HG03520 (cell line): ENCODE measurements around the gene RELN.
"Not testable (repeated sequence)": the region's sequence is repeated elsewhere in the genome, so short reads cannot be mapped to it uniquely, and the experiment has no call there.

Experiments used
- ATAC-seq: cut with Tn5 transposase; IDR thresholded peaks from one replicate; pipeline ENCODE4 v1.9.1; 2021; ENCODE audit warnings: mild to moderate bottlenecking, moderate library complexity; ENCODE audit not compliant: unreplicated experiment

Gene RELN

GRCh38 chr7:103896826-103897225, 92.6 kb downstream of the RELN start:
- ATAC-seq: not testable (repeated sequence)

- ATAC-seq: no peak
These were observed 94.5 kb downstream of the RELN start for GRCh38 chr7:103894656-103895596.

- no peak for ATAC-seq
These were observed 96.1 kb downstream of the RELN start for GRCh38 chr7:103893350-103893749.

GRCh38 chr7:103889451-103889850, 100.0 kb downstream of the RELN start:
- no peak for ATAC-seq

GRCh38 chr7:103888603-103889153, 100.8 kb downstream of the RELN start:
- no peak for ATAC-seq

GRCh38 chr7:103887853-103888602, 101.4 kb downstream of the RELN start:
- no peak for ATAC-seq

GRCh38 chr7:103887050-103887449, 102.4 kb downstream of the RELN start:
- no peak for ATAC-seq

- no peak for ATAC-seq
These were observed 109.4 kb downstream of the RELN start for GRCh38 chr7:103879928-103880600.

GRCh38 chr7:103879411-103879810, 110.0 kb downstream of the RELN start:
- ATAC-seq: no peak

GRCh38 chr7:103877565-103877964, 111.9 kb downstream of the RELN start:
- no peak for ATAC-seq

- ATAC-seq: no peak
These were observed 113.7 kb downstream of the RELN start for GRCh38 chr7:103875718-103876117.

GRCh38 chr7:103871473-103871872, 118.0 kb downstream of the RELN start:
- no peak for ATAC-seq

GRCh38 chr7:103870664-103871063, 118.8 kb downstream of the RELN start:
- ATAC-seq: no peak

- no peak for ATAC-seq
These were observed 121.6 kb downstream of the RELN start for GRCh38 chr7:103867874-103868273.

- no peak for ATAC-seq
These were observed 122.5 kb downstream of the RELN start for GRCh38 chr7:103866919-103867318.

GRCh38 chr7:103865442-103865841, 124.0 kb downstream of the RELN start:
- no peak for ATAC-seq

GRCh38 chr7:103862302-103863035, 127.0 kb downstream of the RELN start:
- no peak for ATAC-seq

GRCh38 chr7:103859709-103860108, 129.7 kb downstream of the RELN start:
- ATAC-seq: no peak

GRCh38 chr7:103857435-103857834, 132.0 kb downstream of the RELN start:
- ATAC-seq: no peak

- ATAC-seq: no peak
These were observed 132.5 kb downstream of the RELN start for GRCh38 chr7:103856929-103857328.
